ENCODE measurements around the gene PRR23A.
"Not testable (repeated sequence)": the region's sequence is repeated elsewhere in the genome, so short reads cannot be mapped to it uniquely, and the experiment has no call there.

PRR23A gene

GRCh38 chr3:139006051-139006716 lies at the start of gene PRR23A:
Gene PRR23A (minus strand): TSS chr3:139006268. CDS start chr3:139006268, 0 bp downstream.
- DNase-seq (ENCODE audit: low read depth), result no peak

- no peak for DNase-seq (ENCODE audit: low read depth)
Observed at GRCh38 chr3:139052802-139053600, 46.9 kb upstream of the PRR23A start.

DNA sequence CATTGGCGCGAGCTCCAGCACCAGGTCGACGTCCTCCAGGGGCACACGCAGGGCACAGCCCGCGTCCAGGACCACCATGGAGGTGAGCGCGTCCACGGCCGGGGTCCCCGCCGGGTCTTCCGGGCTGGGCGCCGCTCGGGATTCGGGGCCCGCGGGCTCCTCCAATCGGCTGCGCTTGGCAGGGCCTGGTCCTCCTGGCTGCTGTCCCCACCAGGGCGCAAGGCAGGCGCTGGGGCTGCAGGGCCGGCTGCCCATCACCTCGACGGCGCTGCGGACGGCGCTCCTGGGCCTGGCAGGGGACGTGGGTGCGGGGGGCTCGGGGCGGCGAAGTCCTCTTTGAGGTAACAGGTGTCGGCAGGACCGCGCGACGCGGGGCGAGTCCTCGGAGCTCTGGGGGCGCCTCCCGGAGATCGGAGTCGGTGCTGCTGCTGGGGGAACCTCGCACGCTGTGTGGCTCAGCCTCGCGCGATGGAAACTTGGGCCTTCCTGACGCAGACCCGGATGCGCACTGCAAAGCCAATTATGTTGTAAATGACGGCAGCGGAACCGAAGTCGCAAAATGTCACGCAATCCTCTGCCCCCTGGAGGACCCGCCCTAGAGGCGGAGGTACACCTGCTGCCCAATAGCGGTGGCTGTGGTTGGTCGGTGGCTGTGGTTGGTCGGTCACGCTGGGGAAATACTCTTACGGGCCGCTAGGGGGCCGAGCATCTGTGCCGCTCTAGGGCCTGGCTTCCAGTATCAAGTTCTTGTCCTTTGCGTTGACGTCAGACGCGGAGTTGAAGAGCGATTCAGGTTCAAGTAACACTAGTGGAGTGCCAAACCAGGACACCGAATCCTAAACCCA lies 38.5 kb upstream of the PRR23A start, which contains the start of gene PRR23C:
Gene PRR23C (minus strand): TSS at position 527 of the 845 bp plus-strand sequence. CDS start 272 bp downstream, at position 255.
- DNase-seq (ENCODE audit: low read depth), result no peak

- no peak for DNase-seq (ENCODE audit: low read depth)
Observed at GRCh38 chr3:139043554-139044365, 37.7 kb upstream of the PRR23A start.

DNA sequence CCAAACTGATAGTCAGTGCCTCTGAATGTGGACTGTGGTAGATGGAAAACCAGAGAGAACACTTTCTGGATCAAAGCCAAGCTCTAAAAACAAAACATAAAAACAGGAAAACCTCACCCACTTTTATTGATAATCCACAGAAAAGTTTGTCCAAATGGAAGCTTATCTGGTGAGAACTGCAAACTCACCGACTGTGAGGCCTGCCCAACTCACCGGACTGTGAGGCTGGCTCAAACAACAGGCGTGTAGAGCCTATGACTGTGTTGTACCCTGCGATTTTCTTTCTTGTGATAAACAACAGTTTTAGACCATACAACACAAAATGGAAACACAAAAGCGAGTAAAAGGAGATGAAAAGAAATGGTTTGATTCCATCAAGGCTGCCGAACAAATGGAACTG lies 31.4 kb upstream of the PRR23A start:
- DNase-seq (ENCODE audit: low read depth), result no peak

GRCh38 chr3:139032326-139033002 lies 26.4 kb upstream of the PRR23A start:
- no peak for DNase-seq (ENCODE audit: low read depth)

GRCh38 chr3:139030576-139030975 lies 24.5 kb upstream of the PRR23A start:
- DNase-seq (ENCODE audit: low read depth), result not testable (repeated sequence)

DNA sequence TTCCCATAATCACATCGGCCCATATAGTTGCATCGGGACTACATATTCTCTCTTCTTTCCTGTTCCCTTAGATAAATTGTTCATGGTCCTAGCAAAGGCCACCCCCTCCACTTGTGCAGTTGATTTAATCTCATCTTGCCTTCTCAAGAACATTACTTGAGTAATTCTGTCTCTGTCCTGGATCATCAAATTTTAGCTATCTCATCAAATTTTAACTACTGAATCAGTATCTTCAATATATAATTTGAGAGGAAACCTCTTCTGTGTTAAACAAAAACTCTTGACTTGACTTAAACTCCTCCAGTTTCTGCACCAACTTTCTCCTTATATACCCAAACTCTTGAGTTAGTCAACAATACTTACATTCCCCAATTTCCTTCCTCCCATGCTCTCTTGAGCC lies 18.9 kb upstream of the PRR23A start:
- DNase-seq (ENCODE audit: low read depth), result no peak

DNA sequence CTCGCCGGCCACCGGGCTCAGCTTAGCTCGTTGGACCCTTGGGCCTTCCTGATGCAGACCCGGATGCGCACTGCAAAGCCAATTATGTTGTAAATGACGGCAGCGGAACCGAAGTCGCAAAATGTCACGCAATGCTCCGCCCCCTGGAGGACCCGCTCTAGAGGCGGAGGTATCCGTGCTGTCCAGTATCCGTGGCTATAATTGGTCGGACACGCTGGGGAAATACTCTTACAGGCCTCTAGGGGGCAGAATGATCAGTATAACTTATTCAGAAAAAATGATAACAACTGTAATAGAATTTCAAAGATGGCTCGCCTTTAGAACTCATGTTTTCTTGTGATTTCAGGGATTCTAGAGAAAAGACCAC lies 14.8 kb upstream of the PRR23A start, which contains the start of gene PRR23B:
Gene PRR23B (minus strand): TSS at position 59 of the 367 bp plus-strand sequence. CDS start 265 bp downstream, outside the sequence.
- DNase-seq (ENCODE audit: low read depth), result no peak

GRCh38 chr3:139020036-139020867 lies 14.2 kb upstream of the PRR23A start:
- no peak for DNase-seq (ENCODE audit: low read depth)

GRCh38 chr3:139016430-139017048 lies 10.5 kb upstream of the PRR23A start:
- no peak for DNase-seq (ENCODE audit: low read depth)

DNA sequence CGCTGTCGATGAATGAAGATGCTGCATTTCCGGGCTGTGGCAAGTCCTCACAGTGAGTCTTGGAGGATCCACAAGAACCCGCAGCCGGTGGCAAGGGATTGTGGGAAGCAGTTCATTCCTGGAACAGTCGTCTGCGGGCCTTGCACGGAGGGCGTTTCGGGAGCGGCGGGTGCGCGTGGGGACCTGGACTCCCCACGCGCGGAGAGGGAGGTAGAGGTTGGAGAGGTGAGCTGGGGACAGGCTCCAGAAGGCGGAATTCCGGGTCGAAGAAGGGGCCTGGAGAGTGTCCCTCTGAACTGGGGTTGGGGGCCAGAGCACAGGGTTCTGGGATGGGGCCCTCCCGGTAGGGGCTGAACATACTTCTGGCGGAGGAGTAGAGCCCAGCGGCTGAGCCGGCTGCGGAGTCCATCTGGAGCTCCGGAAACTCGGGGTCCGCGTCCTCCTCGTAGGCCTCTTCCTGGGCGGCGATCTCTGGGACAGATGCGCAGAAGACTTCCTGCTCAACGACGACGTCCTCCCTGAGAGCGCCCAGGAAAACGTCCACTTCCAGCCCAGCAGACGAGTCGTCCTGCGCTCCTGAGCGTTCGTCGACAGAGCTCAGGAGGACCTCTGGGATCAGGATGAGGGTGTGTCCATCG lies 593 bp downstream of the PRR23A start:
- DNase-seq (ENCODE audit: low read depth), result no peak

GRCh38 chr3:138995706-138996105 lies 10.4 kb downstream of the PRR23A start:
- DNase-seq (ENCODE audit: low read depth), result no peak

- DNase-seq (ENCODE audit: low read depth), result no peak
Observed at GRCh38 chr3:138987181-138987580, 18.9 kb downstream of the PRR23A start.

DNA sequence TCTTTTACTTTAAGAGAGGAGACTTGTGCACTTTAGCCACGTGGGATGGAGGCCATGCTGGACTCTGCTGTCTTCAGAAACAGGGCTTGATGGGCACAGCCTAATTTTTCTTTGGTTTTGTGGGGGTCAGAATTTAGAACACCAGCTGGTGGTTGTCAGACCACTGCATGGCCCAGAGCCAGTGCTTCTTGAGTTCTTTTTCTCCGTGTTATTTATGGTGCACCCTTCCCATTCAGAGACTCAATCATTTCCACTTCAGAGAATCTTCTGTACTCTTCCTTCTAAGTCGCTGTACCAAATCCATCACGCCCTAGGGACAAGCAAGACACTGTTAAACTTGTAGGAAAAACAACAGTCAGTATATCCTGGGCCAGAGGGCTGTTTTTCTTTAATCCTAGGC lies 20.1 kb downstream of the PRR23A start:
- no peak for DNase-seq (ENCODE audit: low read depth)

GRCh38 chr3:138984816-138985215 lies 21.3 kb downstream of the PRR23A start:
- no peak for DNase-seq (ENCODE audit: low read depth)

GRCh38 chr3:138976047-138976446 lies 30.0 kb downstream of the PRR23A start:
- no peak for DNase-seq (ENCODE audit: low read depth)

DNA sequence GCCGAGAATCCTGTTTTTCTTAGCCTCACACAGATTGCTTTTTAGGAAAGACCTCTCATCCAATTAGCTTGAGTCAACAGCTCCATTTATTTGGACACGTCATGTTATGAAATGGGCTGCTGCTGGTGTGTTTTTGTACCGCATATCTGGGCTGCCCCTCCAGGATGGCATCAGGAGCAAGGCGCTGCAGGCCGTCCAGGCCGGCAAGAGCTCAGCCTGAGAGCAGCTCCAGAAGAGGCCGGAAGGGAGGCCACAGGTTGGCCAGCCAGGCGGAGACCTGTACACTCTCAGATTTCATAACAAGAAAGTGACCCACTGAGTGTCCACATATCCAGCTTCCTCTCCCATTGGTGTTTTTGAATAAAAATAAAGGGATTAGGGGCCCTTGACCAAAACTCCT lies 30.7 kb downstream of the PRR23A start:
- no peak for DNase-seq (ENCODE audit: low read depth)

GRCh38 chr3:138974462-138974861 lies 31.6 kb downstream of the PRR23A start:
- no peak for DNase-seq (ENCODE audit: low read depth)
